NAMALWA (cell line): ENCODE measurements around the gene SHC2.
"Not testable (repeated sequence)": the region's sequence is repeated elsewhere in the genome, so short reads cannot be mapped to it uniquely, and the experiment has no call there.

Source experiments
- DNase-seq: peaks from one replicate; pipeline ENCODE4 v3.0.0-alpha.2; 2015; ENCODE audit warnings: low spot score

SHC2 gene

GRCh38 chr19:491146-491741, 30.4 kb upstream of the SHC2 start:
- DNase-seq = peak; percentile 47

- no peak for DNase-seq
These were observed 28.8 kb upstream of the SHC2 start for GRCh38 chr19:489418-490196.

- DNase-seq = peak; percentile 93
These were observed 27.9 kb upstream of the SHC2 start for GRCh38 chr19:488505-489417.

GRCh38 chr19:485583-486236, 24.9 kb upstream of the SHC2 start:
- no peak for DNase-seq

- no peak for DNase-seq
These were observed 24.2 kb upstream of the SHC2 start for GRCh38 chr19:485077-485476.

- DNase-seq = no peak
These were observed 23.7 kb upstream of the SHC2 start for GRCh38 chr19:484494-484893.

GRCh38 chr19:483332-484072, 22.7 kb upstream of the SHC2 start:
- DNase-seq = no peak

GRCh38 chr19:482186-483041, 21.6 kb upstream of the SHC2 start:
- DNase-seq = no peak

- not testable (repeated sequence) for DNase-seq
These were observed 20.3 kb upstream of the SHC2 start for GRCh38 chr19:481100-481499.

GRCh38 chr19:480016-480855, 19.4 kb upstream of the SHC2 start:
- peak; percentile 49 for DNase-seq

- DNase-seq = no peak
These were observed 18.1 kb upstream of the SHC2 start for GRCh38 chr19:478976-479375.

GRCh38 chr19:478236-478903, 17.5 kb upstream of the SHC2 start:
- no peak for DNase-seq

- no peak for DNase-seq
These were observed 14.5 kb upstream of the SHC2 start for GRCh38 chr19:475360-475759.

GRCh38 chr19:474126-475078, 13.6 kb upstream of the SHC2 start:
- DNase-seq = no peak

GRCh38 chr19:472005-472858, 11.4 kb upstream of the SHC2 start:
- DNase-seq = no peak

GRCh38 chr19:470701-471100, 9.9 kb upstream of the SHC2 start:
- DNase-seq = no peak

GRCh38 chr19:469833-470232, 9.0 kb upstream of the SHC2 start:
- DNase-seq = no peak
